Natural killer cell (primary cell): ENCODE measurements around the gene GNAI1. TPM values are rescaled to one million over a fixed set of nuclear protein-coding genes. Genes with fewer than 3 reads are reported as not detected.

Source experiments
- ATAC-seq, 3 donors: fragments of 150-1000 bp in 2 of 3; fragments of 200-7000 bp in 1 of 3; cut with Tn5 transposase; 1 replicate in 1 of 3; 2 replicates in 2 of 3; pipeline ENCODE4 v1.10.0; 2021; ENCODE audit warnings: mild to moderate bottlenecking in 2 of 3, moderate library complexity in 2 of 3
- DNase-seq, 2 donors: peaks; one replicate each; pipeline versions ENCODE4 v3.0.0 to v3.0.0-alpha.2; 2013 to 2021; ENCODE audit warnings: mixed read lengths in 1 of 2
- H3K27ac ChIP-seq: one replicate; pipeline ENCODE4 v1.5.1; 2013; ENCODE audit warnings: mild to moderate bottlenecking, low read length
- H3K27me3 ChIP-seq: one replicate; pipeline ENCODE4 v1.6.1; 2013; ENCODE audit warnings: low read length; ENCODE audit not compliant: control insufficient read depth, insufficient read depth
- H3K36me3 ChIP-seq: one replicate; pipeline ENCODE4 v1.6.1; 2013; ENCODE audit warnings: low read length; ENCODE audit not compliant: control insufficient read depth, insufficient read depth
- H3K4me1 ChIP-seq: one replicate; pipeline ENCODE4 v1.6.1; 2013; ENCODE audit warnings: low read length; ENCODE audit not compliant: control insufficient read depth, insufficient read depth
- H3K4me3 ChIP-seq: one replicate; pipeline ENCODE4 v1.5.1; 2013; ENCODE audit warnings: low read length
- H3K9me3 ChIP-seq: one replicate; pipeline ENCODE4 v1.6.1; 2013; ENCODE audit warnings: low read length; ENCODE audit not compliant: control insufficient read depth, insufficient read depth
- H3K27ac Mint-ChIP-seq, 2 donors: one replicate each; pipeline ENCODE4 v1.8.0; 2022; ENCODE audit warnings: mild to moderate bottlenecking in 2 of 2, mixed read lengths in 2 of 2, moderate library complexity in 1 of 2
- H3K27me3 Mint-ChIP-seq, 2 donors: one replicate each; pipeline ENCODE4 v1.8.0; 2022; ENCODE audit warnings: low read depth in 2 of 2, mixed read lengths in 2 of 2
- H3K36me3 Mint-ChIP-seq: one replicate; pipeline ENCODE4 v1.8.0; 2022; ENCODE audit warnings: mixed read lengths
- H3K4me1 Mint-ChIP-seq, 2 donors: one replicate each; pipeline ENCODE4 v1.8.0; 2022; ENCODE audit warnings: mixed read lengths in 2 of 2
- H3K4me3 Mint-ChIP-seq: one replicate; pipeline ENCODE4 v1.8.0; 2022; ENCODE audit warnings: mild to moderate bottlenecking, moderate library complexity, mixed read lengths
- H3K9me3 Mint-ChIP-seq, 2 donors: one replicate each; pipeline ENCODE4 v1.8.0; 2022; ENCODE audit warnings: mixed read lengths in 2 of 2
- CTCF ChIP-seq: fragments of 200-600 bp; IDR thresholded peaks from one replicate; pipeline ENCODE4 v1.8.0; 2022; ENCODE audit warnings: antibody characterized with exemption
- WGBS: methylation state at CpG from one replicate; pipeline ENCODE4 v1.1.7; 2013; ENCODE audit warnings: missing lambda C conversion rate; ENCODE audit not compliant: insufficient coverage; 5-methylcytosine and 5-hydroxymethylcytosine counted together
- intact Hi-C: fragments of 100-400 bp; cut with micrococcal nuclease; formaldehyde crosslinking; loops from one replicate; pipeline ENCODE4 v1.14.2; 2022
- total RNA-seq, 4 donors: library from RNA; stranded (reverse); fragments of 120-200 nt in 1 of 4; gene quantifications; one replicate each; pipeline versions ENCODE4 v1.2.3 to v1.2.4, GENCODE V29; 2013 to 2022

GNAI1 gene
- total RNA-seq, 3 donors from 2014 or later (not counting 1 experiment from before 2014, with no cell fraction given) = 0.59 to 1.1 (median 0.68) TPM

GRCh38 chr7:80129785-80130184 is 4.8 kb upstream of the GNAI1 start:
- peaks cover 4% of the 10 kb centered on the region for H3K27me3 ChIP-seq
- DNase-seq = no peak
- no peak for TF ChIP-seq CTCF
- intact Hi-C loops = loop anchor here (10.0 kb wide), 1 partner anchor 65 kb away; no protein-coding TSS in a partner anchor
- no peaks in the 10 kb centered on the region for H3K36me3 ChIP-seq
- H3K4me3 ChIP-seq = no peak overlapping the region
- H3K4me1 ChIP-seq = peaks cover 5% of the 10 kb centered on the region
- no peaks in the 10 kb centered on the region for H3K9me3 ChIP-seq
- Mint-ChIP-seq H3K27me3 (peaks cover 16 to 25% of the 10 kb centered on the region in 2 donors), H3K4me3 (no peak overlapping the region), H3K4me1 (peaks cover 4 to 7% of the 10 kb centered on the region in 2 donors), H3K9me3 (peaks cover 2 to 3% of the 10 kb centered on the region in 2 donors), H3K27ac (no peak overlapping the region), H3K36me3 (peaks cover 8% of the 10 kb centered on the region)
- no peak for ATAC-seq
- no peak overlapping the region for H3K27ac ChIP-seq

GRCh38 chr7:80131675-80132435 is 2.8 kb upstream of the GNAI1 start:
- peaks cover 5 to 12% of the 10 kb centered on the region in 2 donors for H3K4me1 Mint-ChIP-seq
- Histone ChIP-seq H3K27me3 (peaks cover 6% of the 10 kb centered on the region), H3K4me1 (peaks cover 13% of the 10 kb centered on the region), H3K9me3 (no peaks in the 10 kb centered on the region), H3K36me3 (no peaks in the 10 kb centered on the region), H3K27ac (no peak overlapping the region), H3K4me3 (no peak overlapping the region)
- no peak overlapping the region for H3K27ac Mint-ChIP-seq
- WGBS = 73% methylated on average over 1 of the region's 2 CpGs
- H3K27me3 Mint-ChIP-seq = peaks cover 28 to 38% of the 10 kb centered on the region in 2 donors
- no peak overlapping the region for H3K4me3 Mint-ChIP-seq
- no peak for TF ChIP-seq CTCF
- H3K36me3 Mint-ChIP-seq = peaks cover 14% of the 10 kb centered on the region
- intact Hi-C loops = no loop called here
- DNase-seq (no peak), ATAC-seq (no peak)
- peaks cover 2 to 3% of the 10 kb centered on the region in 2 donors for H3K9me3 Mint-ChIP-seq

GRCh38 chr7:80132594-80132993 is 2.0 kb upstream of the GNAI1 start:
- Mint-ChIP-seq H3K4me1 (peaks cover 5 to 12% of the 10 kb centered on the region in 2 donors), H3K4me3 (no peak overlapping the region), H3K27me3 (peaks cover 30 to 42% of the 10 kb centered on the region in 2 donors), H3K9me3 (peaks cover under 1 to 3% of the 10 kb centered on the region in 2 donors), H3K36me3 (peaks cover 14% of the 10 kb centered on the region), H3K27ac (no peak overlapping the region)
- ATAC-seq (no peak), DNase-seq (no peak)
- TF ChIP-seq CTCF = no peak
- intact Hi-C loops = no loop called here
- Histone ChIP-seq H3K27ac (no peak overlapping the region), H3K27me3 (peaks cover 6% of the 10 kb centered on the region), H3K9me3 (no peaks in the 10 kb centered on the region), H3K36me3 (no peaks in the 10 kb centered on the region), H3K4me1 (peaks cover 13% of the 10 kb centered on the region), H3K4me3 (no peak overlapping the region)
- 44% methylated on average over 2 of the region's 3 CpGs for WGBS
